OCI-M1 (cell line): ENCODE measurements around the gene TMEM39A.

ENCODE experiments used
- DNase-seq: peaks from one replicate; lab custom pipeline; 2025; lab: John Stamatoyannopoulos, UW

Gene TMEM39A, protein sequence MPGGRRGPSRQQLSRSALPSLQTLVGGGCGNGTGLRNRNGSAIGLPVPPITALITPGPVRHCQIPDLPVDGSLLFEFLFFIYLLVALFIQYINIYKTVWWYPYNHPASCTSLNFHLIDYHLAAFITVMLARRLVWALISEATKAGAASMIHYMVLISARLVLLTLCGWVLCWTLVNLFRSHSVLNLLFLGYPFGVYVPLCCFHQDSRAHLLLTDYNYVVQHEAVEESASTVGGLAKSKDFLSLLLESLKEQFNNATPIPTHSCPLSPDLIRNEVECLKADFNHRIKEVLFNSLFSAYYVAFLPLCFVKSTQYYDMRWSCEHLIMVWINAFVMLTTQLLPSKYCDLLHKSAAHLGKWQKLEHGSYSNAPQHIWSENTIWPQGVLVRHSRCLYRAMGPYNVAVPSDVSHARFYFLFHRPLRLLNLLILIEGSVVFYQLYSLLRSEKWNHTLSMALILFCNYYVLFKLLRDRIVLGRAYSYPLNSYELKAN

DNA sequence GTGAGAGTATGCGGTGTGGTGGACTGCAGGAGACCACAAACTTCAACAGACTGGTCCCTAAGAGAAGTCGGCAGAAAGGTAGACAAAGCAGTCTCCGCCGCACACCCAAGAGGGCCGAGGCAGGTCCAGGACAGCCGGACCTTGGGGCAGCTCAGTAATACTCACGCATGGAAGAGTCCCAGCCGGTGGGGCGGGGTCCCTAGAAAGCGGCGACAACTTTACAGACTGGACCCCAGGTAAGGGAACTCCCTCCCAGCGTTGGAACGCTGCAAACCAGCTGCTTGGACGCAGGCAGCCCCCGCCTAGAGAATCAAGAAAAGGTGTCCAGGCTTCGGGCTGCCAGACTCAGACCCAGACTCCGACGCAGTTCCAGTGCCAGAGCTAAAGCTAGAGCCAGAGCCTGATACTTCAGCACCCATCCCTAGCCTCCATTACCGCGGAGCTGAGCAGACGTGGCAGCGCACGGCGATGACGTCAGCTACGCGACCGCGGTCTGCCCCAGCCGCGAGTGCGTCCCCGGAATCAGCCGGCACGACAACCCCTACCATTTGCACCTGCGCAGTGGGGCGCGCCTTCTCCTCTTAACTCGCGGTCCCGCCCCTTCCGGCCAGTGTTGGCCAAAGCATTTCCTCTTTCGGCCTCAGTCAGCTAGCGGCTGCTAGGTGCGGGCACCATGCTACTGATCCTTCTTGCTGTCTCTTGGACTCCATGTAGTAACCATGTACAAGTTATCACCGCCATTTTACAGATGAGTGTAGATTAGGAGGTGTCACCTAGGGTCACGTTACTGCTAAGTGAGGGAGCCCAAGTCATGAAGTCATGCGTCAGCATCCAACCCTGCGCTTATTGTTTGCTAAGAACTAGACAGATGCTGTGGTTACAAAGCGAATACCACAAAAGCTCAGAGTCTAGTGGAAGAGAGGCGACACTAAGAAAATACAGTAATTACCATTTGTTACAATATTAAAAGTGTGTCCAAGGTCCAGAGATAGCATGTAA is at the start of gene TMEM39A:
TSS of gene TMEM39A (minus strand) at position 445 of the 999 bp plus-strand sequence. CDS start 1,541 bp downstream, outside the sequence.
- peak; percentile 99 for DNase-seq

DNA sequence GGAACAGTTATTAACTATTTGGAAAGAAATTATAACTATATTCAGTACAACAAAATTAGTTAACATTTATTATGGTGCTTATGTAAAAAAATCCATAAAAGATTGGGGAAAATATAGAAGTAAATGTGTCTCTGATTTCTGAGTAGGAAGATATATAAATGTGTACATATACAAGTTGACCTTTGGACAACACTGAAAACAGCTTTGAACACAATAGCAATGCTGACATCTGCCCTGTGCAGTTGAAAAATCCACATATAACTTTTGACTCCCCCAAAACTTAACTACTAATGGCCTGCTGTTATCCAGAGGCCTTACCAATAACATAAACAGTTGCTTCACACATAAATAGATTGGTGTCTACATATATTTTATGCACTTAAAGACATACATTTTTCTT is 47.3 kb upstream of the TMEM39A start:
- no peak for DNase-seq

DNA sequence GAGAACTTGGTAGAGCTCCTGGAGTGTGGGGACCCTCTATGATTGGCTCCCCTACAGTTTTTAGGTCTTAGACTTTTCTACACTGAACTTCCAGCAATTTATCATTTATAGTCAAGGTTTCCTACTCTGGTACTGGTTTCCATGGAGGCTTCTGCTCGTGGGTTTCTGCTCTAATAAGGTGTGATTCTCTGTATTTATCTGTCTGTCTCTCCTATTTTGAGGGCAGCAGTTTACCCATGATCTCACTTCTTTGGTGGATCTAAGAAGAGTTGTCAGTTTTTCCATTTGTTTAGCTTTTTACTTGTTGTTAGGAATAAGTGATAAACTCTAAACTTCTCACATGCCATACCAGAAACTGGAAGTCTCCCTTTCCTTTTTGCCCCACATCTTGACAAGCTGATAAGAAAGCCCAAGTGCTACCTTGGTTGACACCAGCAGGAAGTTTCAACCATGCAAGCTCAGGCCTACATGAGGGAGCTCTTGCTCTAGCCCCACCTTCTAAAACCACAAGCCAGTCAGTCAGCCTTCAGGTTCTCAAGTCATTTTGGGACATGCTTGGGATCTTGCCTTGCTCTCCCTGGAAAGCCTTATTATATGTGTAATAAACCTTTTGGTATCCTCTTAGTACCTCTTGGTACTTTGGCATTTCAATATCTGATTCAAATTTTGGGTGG is 44.9 kb upstream of the TMEM39A start:
- DNase-seq = peak; percentile 85

DNA sequence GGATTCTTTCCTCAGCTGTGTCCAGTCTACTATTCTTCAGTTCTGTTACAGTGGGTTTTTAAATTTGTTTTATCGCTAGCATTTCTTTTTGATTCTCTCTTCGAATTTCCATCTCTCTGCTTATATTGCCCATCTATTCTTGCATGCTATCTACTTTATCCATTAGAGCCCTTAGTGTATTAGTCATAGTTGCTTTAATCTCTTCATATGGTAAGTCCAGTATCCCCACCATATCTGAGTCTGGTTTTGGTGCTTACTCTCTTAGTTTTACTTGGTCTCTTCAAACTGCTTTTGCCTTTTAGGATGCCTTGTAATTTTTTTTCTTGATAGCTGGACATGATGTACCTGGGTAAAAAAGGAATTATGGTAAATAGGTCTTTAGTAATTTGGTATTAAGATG is 44.0 kb upstream of the TMEM39A start:
- peak; percentile 42 for DNase-seq

DNA sequence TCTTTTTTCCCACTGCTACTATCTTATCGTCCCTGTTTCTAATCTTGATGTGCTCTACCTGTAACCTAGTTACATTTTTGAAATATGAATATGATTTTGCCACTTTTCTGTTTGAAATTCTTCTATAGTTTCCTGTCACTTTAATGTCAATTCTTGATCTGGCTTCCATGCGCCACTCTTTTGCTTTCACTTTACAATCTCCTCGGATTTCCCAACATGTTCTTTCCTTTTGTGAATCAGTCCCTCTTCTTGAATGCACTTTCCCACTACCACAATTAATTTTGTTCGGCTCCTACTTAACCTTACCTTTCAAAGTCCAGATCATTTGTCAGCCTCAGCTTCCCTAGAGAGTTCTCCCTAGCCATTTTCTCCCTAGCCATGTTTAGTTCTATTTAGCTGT is 43.2 kb upstream of the TMEM39A start:
- DNase-seq = peak; percentile 74

DNA sequence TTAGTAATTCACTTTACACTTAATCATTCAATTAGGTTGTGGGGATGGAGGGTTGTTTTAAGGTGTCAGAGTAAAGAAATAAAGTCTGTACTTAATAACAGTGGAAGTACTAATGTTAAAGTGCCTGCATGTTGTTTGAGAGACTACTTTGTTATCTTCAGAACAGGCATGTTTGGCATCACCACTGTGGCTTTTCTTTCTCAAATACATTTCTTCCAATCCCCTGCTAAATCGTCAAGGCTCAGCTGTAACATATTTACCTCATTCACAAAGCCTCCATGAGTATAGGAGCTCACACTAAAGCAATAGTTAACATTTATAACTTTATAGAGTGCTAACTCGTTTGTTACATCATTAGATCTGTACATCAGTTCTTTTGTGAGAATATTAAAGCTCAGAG is 37.5 kb upstream of the TMEM39A start:
- DNase-seq = peak; percentile 31

DNA sequence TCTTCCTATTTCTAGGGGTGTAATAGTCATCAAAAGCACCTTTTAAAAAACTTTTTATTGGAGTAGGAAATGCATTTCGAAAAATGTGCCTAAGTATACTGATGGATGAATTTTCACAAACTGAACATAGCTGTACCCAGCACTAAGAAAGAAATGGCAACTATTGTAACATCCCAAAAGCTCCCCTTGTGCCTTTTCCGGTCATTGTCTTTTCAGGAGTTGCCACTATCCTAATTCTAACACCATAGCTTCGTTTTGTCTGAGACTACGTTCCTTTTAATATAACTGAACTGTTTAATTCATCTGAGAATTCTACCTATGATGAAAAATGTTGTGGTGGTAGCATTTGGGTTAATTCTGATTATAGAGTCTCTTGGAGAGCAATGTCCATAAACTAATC is 36.9 kb upstream of the TMEM39A start:
- no peak for DNase-seq

DNA sequence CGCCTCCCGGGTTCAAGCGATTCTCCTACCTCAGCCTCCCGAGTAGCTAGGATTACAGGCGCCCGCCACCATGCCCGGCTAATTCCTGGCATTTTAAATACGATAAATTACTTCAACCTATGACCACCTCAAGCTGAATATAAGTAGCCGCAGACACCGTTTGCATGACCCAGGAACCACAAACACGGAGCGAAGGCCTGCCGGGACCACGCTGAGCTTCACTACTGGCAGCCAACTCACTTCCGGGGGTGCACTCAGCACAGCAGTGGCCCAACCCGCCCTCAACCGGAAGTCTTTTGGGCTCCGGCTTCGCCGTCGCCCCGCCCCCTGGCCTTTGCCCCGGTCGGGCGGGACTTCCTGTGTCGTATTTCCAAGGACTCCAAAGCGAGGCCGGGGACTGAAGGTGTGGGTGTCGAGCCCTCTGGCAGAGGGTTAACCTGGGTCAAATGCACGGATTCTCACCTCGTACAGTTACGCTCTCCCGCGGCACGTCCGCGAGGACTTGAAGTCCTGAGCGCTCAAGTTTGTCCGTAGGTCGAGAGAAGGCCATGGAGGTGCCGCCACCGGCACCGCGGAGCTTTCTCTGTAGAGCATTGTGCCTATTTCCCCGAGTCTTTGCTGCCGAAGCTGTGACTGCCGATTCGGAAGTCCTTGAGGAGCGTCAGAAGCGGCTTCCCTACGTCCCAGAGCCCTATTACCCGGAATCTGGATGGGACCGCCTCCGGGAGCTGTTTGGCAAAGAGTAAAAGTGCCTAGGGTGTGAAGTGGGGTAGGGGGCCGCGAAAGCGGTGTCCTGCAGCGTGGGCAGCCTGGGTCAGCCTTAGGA is 35.0 kb upstream of the TMEM39A start, which contains the start of gene TIMMDC1:
TSS of gene TIMMDC1 (plus strand) at position 362 of the 826 bp plus-strand sequence. CDS start at position 549, 187 bp downstream.
- DNase-seq = peak; percentile 98

DNA sequence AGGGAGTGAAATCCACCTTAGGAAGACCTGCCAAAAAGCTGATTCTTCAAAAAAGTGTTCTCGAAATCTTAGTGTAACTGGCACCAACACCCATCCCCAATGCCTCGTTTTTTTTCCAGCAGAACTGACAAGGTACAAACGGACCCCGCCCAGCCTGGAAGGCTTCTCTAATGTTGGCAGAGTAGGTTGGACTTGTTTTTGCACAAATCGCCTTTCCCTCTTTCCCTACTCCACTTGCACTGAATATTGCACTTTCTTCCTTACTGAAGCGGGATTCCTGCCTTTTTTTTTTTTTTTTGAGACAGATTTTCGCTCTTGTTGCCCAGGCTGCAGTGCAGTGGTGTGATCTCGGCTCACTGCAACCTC is 34.4 kb upstream of the TMEM39A start:
- peak; percentile 46 for DNase-seq

DNA sequence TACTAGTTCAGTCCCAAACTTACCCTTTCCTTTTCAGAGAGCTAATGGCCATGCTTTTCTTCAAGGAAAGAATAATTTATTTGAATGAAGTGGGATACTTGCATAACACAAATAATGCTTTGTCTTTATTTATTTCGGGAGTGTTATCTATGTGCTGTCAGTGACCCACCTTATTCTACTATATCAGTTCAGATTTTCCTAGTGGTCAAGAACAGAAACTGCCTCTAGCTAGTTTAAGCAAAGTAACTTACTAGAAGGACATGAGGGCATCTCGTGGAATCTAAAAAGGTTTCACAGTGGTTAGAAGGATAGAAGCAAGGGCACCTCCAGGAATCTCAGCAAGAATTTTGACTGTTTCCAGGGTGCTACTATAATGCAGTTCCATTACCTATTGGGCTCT is 31.2 kb upstream of the TMEM39A start:
- DNase-seq = peak; percentile 11

DNA sequence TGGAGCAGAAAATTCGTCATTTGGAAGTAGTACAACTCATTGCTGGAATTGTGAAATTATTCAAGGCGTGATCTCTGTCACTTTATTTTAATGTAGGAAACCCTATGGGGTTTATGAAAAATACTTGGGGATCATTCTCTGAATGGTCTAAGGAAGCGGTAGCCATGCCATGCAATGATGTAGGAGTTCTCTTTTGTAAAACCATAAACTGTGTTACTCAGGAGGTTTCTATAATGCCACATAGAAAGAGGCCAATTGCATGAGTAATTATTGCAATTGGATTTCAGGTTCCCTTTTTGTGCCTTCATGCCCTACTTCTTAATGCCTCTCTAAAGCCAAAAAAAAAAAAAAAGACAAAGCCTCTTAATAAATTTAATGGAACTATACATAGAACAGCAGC is 29.4 kb upstream of the TMEM39A start:
- no peak for DNase-seq

DNA sequence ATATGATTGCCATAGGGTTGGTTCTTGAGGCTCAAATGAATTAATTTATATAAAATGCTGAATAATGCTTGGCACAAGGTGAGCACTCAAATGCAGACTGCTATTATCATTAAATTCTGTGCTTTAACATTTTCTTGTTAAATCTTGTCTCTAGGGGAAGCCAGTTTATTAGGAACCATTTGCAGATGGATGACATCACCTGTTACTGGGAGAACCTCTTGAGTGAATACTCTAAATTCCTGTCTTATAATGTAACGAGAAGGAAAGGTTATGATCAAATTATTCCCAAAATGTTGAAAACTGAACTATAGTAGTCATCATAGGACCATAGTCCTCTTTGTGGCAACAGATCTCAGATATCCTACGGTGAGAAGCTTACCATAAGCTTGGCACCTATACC is 28.7 kb upstream of the TMEM39A start:
- no peak for DNase-seq

DNA sequence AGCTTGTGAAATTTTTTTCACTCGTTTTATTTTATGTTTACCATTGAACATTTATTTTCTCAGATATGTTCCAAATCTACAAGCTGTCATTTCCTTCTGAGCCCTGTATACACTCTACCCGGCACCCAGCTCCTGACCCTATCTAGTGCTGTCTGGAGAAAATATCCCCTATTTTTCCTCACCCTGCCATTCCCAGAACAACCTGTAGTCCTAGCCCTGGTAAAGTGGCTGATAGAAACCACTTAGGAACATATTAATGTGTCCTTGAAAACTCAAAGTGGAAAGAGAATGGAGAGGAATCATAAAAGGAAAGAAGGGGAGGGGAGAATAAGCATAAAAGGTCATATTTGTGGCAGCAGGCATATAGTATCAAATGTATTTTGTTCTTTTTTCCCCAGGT is 26.7 kb upstream of the TMEM39A start:
- DNase-seq = no peak

DNA sequence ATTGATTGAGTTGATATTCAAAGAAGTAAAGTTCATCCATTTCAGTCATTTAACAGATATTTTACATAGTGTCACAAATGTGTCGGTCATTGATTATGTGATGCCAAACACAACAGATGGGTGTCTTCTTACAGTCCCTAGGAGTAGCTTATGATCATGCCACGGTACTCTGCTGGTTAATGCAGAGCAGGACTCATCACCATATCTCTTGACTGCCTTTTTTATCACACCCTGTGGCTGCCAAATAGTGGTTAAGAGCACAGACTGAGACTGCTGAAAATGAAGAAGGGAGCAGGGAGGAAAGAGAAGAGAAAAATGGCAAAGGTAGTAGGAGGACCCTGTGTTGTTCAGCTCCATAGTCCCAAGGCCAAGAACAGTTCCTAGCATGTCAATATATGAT is 22.1 kb upstream of the TMEM39A start:
- DNase-seq = no peak

DNA sequence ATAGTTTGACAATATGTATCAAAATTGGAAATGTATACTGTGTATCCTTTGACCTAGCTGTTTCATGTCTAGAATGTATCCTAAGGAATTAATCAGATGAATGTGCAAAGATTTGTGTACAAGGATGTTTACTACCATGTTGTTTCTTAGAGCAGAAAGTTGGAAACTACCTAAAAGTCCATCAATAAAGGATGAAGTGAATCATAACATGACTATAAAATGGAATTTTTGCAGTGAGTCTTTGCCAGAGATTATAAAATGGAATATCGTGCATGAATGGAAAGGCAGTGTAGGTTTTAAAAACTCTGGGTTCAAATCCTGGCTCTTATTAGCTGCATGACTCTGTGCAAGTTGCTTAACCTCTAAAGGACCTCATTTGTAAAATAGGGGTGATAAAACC is 19.7 kb upstream of the TMEM39A start:
- no peak for DNase-seq

DNA sequence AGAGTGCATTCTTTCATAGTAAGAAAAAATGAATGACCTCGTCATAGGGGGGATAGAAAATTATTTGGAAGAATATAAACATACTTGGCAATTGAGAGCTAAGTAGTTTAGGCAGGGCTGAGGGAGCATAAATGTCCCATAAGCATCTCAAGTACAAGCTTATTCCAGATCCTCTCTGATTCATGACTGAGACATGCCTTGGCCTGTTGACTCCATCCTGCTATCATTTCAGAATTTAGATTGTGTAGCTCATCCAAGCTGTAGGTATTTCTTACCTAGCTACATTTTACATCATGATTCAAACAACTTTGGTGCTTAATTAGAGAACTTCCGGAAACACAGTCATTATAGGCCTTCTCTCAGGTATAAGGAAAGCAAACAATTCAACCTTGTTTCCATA is 17.7 kb upstream of the TMEM39A start:
- DNase-seq = no peak

DNA sequence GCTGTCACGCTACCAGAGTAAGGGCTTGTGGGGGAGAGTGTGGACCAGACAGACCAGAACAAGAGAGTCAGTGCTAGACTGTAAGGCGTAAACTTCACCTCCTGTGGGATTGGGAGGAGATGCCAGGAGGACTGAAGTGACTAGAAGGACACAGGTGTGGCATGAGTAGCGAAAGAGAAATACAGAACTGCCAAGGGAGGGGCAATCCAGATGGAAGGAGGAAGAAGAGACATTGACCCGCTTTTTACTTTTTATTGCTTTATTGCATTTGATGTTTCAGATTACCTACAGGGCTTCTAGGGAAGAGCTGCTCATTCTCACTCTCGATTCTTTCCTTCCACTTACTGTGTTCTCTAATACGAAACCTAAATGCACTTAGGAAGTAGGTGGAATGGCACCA is 7.5 kb upstream of the TMEM39A start:
- DNase-seq = no peak

DNA sequence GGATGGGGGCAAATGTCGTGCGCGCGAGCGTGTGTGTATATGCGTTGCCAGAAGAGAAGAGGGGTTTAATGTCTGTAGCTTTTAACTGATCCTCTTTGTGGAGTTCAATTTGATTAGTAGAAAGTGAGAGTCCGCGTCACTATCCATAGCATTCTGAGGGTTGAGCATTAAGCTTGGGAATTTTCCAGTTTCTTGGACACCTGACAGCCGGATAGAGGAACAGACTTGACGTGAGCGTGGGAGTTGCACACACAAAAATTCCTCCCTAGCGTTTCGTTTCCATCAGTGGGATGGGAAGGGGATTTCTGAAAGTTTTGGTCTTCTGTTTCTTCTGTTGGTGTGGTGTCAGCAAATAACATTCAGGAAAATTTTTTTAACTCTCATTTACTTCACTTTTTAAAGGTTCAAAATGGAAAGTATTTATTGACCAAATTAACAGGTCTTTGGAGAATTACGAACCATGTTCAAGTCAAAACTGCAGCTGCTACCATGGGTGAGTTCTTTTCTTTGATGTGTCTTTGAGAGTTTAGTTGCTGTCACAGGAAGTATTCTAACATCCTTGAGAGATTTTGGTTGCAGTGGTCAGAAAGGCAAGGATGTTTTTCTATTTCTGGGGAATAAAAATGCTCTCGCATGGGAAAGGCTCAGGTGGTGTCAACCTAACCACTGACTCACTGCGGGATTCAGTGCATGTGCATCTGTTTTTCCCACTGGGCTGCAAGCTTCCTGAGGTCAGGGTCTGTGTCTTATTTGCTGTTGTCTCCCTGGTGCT is 6.2 kb upstream of the TMEM39A start:
- DNase-seq = no peak

DNA sequence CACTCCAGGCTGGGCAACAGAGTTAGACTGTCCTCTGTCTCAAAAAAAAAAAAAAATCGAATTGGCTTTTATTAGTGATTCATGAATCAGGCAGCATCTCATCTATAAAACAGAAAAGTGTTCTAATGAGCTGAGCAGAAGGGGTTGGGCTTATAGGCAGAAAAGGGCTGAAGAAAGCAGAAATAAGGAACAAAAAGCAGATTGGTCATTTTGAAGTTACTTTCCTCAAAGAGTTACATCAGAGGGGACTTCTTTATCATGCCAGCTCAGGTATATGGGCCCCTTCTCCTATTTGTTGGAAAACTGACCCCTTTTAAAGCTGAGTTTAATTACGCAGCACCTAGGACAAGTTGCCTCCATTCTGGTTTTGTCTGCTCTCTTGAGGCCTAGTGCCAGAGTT is 4.6 kb upstream of the TMEM39A start:
- DNase-seq = peak; percentile 81

DNA sequence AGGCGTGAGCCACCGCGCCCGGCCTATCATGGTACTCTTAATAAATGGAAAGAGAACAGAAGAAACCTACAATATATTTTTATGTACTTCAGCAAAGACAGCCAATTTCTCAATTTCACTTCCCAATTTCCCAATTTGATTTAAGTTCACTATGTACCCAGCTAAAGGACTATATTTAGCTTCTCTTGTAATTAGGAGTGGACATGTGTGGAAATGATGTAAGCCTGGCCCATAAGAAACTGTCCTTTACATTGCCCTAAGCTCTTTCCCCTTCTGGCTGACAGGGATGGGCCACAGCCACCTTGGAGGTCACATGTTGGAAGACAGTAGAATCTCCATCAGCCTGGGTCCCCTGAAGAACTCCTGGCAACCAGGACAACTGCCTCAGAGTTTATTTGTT is 6.2 kb downstream of the TMEM39A start:
- DNase-seq = no peak
